ENCODE results near the gene HS3ST2.

HS3ST2 gene

GRCh38 chr16:22847690-22848089 lies 33.7 kb downstream of the HS3ST2 start:
- H3K23ac ChIP-seq (ENCODE audit: low read depth, low read length, poor library complexity) = no peak overlapping the region
- WGBS, 2 donors (ENCODE audit: extremely low coverage in 2 of 2, insufficient read length in 2 of 2, insufficient replicate concordance in 1 of 2) = 100% methylated on average over 1 of the region's 2 CpGs; no CpG with 5 or more reads in 1 of the 2 donors

DNA sequence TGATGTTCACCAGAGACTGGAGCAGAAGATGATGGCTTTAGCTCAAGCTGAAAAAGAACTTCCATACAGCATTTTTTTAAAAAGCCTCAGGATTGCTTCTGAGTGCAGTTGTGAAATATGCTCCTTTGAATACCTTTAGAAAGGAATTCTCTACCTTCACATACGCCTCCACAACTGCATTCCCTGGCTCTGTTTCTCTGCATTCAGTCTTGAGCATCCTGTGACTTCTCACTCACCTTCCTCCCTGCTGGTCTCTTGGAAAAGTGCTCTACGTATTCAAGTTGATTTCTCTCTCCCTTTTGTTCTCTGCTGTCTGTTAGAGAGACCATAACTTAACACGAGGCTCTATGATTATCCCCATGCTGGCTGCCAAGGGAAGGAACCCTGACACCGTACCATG lies 34.5 kb downstream of the HS3ST2 start:
- Histone ChIP-seq H3K14ac (ENCODE audit: low read length) (no peak overlapping the region), H3K27me3 (ENCODE audit: control insufficient read depth in 3 of 3, insufficient read depth in 3 of 3, low read depth in 1 of 3, low read length in 3 of 3) (no peaks in the 10 kb centered on the region), H3K9ac (ENCODE audit: low read depth, low read length, poor library complexity) (no peak overlapping the region), H3K4me1 (ENCODE audit: control insufficient read depth in 2 of 2, insufficient read depth in 1 of 2, low read depth in 1 of 2, low read length in 2 of 2) (no peaks in the 10 kb centered on the region), H3K4me3 (ENCODE audit: low read length in 2 of 2) (no peak overlapping the region), H2AFZ (ENCODE audit: low read length) (no peak overlapping the region), H3K36me3 (replicated peaks in 1 of 2; ENCODE audit: control insufficient read depth in 2 of 2, insufficient read depth in 2 of 2, low read length in 2 of 2) (no peaks in the 10 kb centered on the region), H2BK5ac (ENCODE audit: low read length) (no peak overlapping the region), H4K91ac (ENCODE audit: low read depth, low read length, poor library complexity) (no peak overlapping the region), H2AK5ac (ENCODE audit: low read depth, low read length) (no peak overlapping the region), H2BK120ac (ENCODE audit: low read depth, low read length) (no peak overlapping the region), H4K8ac (ENCODE audit: low read depth, low read length) (no peak overlapping the region), H3K18ac (ENCODE audit: low read length) (no peak overlapping the region), H3K9me3 (replicated peaks in 1 of 2; ENCODE audit: control insufficient read depth in 2 of 2, insufficient read depth in 1 of 2, low read depth in 1 of 2, low read length in 2 of 2) (no peaks in the 10 kb centered on the region), H2BK15ac (ENCODE audit: low read length) (no peak overlapping the region), H3K79me1 (ENCODE audit: low read depth, low read length) (no peaks in the 10 kb centered on the region), H3K23ac (ENCODE audit: low read depth, low read length, poor library complexity) (no peak overlapping the region), H3K27ac (replicated peaks; ENCODE audit: low read length) (no peak overlapping the region), H2BK12ac (ENCODE audit: low read length) (no peak overlapping the region), H3K4ac (ENCODE audit: low read length) (no peak overlapping the region), H3K4me2 (ENCODE audit: insufficient read depth, low read length, poor library complexity, severe bottlenecking) (no peak overlapping the region)
- whole genome bisulfite sequencing, 2 donors (ENCODE audit: extremely low coverage in 2 of 2, insufficient read length in 2 of 2, insufficient replicate concordance in 1 of 2) = no CpG with 5 or more reads among the region's 4 CpGs
- DNase-seq (ENCODE audit: low spot score) = no peak

More at GRCh38 chr16:22847690-22848089, 33.7 kb downstream of the HS3ST2 start:
- no peak overlapping the region for H3K14ac ChIP-seq (ENCODE audit: low read length)
- no peaks in the 10 kb centered on the region for H3K36me3 ChIP-seq (replicated peaks in 1 of 2; ENCODE audit: control insufficient read depth in 2 of 2, insufficient read depth in 2 of 2, low read length in 2 of 2)
- H3K4me2 ChIP-seq (ENCODE audit: insufficient read depth, low read length, poor library complexity, severe bottlenecking) = no peak overlapping the region
- no peak overlapping the region for H3K9ac ChIP-seq (ENCODE audit: low read depth, low read length, poor library complexity)
- H3K4me1 ChIP-seq (ENCODE audit: control insufficient read depth in 2 of 2, insufficient read depth in 1 of 2, low read depth in 1 of 2, low read length in 2 of 2) = no peaks in the 10 kb centered on the region
- no peak overlapping the region for H4K8ac ChIP-seq (ENCODE audit: low read depth, low read length)
- H2BK12ac ChIP-seq (ENCODE audit: low read length) = no peak overlapping the region
- no peak overlapping the region for H2BK5ac ChIP-seq (ENCODE audit: low read length)
- H2BK15ac ChIP-seq (ENCODE audit: low read length) = no peak overlapping the region
- H3K9me3 ChIP-seq (replicated peaks in 1 of 2; ENCODE audit: control insufficient read depth in 2 of 2, insufficient read depth in 1 of 2, low read depth in 1 of 2, low read length in 2 of 2) = no peaks in the 10 kb centered on the region
- no peak overlapping the region for H3K18ac ChIP-seq (ENCODE audit: low read length)
- no peak for DNase-seq (ENCODE audit: low spot score)
- H3K27me3 ChIP-seq (ENCODE audit: control insufficient read depth in 3 of 3, insufficient read depth in 3 of 3, low read depth in 1 of 3, low read length in 3 of 3) = no peaks in the 10 kb centered on the region
- H3K27ac ChIP-seq (replicated peaks; ENCODE audit: low read length) = no peak overlapping the region
- no peak overlapping the region for H2AK5ac ChIP-seq (ENCODE audit: low read depth, low read length)
- no peak overlapping the region for H2BK120ac ChIP-seq (ENCODE audit: low read depth, low read length)
- H3K4me3 ChIP-seq (ENCODE audit: low read length in 2 of 2) = no peak overlapping the region
- no peaks in the 10 kb centered on the region for H3K79me1 ChIP-seq (ENCODE audit: low read depth, low read length)
- H4K91ac ChIP-seq (ENCODE audit: low read depth, low read length, poor library complexity) = no peak overlapping the region
- H2AFZ ChIP-seq (ENCODE audit: low read length) = no peak overlapping the region
- no peak overlapping the region for H3K4ac ChIP-seq (ENCODE audit: low read length)

DNA sequence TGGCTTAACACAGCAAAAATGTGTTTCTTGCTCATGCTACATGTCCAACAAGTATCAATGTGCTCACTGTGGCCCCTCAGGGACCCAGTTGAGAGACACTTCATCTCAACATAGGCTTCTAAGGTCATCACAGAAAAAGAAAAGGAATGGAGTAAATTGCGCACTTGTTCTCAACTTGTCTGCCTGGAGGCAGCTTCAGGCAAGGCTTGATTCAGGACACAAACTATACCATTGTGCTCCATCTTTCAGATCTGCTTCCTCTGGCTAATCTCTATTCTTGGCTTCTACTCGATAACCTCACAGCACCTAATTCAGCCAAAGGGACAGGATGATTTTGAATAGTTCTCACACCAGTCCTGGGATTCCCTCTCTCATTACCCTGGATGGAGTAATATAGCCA lies 35.6 kb downstream of the HS3ST2 start:
- Histone ChIP-seq H3K4me3 (ENCODE audit: low read length in 2 of 2) (no peak overlapping the region), H3K4me2 (ENCODE audit: insufficient read depth, low read length, poor library complexity, severe bottlenecking) (no peak overlapping the region), H2BK15ac (ENCODE audit: low read length) (no peak overlapping the region), H3K14ac (ENCODE audit: low read length) (no peak overlapping the region), H2AK5ac (ENCODE audit: low read depth, low read length) (no peak overlapping the region), H3K9ac (ENCODE audit: low read depth, low read length, poor library complexity) (no peak overlapping the region), H3K27ac (replicated peaks; ENCODE audit: low read length) (no peak overlapping the region), H4K91ac (ENCODE audit: low read depth, low read length, poor library complexity) (no peak overlapping the region), H4K8ac (ENCODE audit: low read depth, low read length) (no peak overlapping the region), H3K9me3 (replicated peaks in 1 of 2; ENCODE audit: control insufficient read depth in 2 of 2, insufficient read depth in 1 of 2, low read depth in 1 of 2, low read length in 2 of 2) (no peaks in the 10 kb centered on the region), H2BK12ac (ENCODE audit: low read length) (no peak overlapping the region), H3K4me1 (ENCODE audit: control insufficient read depth in 2 of 2, insufficient read depth in 1 of 2, low read depth in 1 of 2, low read length in 2 of 2) (no peaks in the 10 kb centered on the region), H2AFZ (ENCODE audit: low read length) (no peak overlapping the region), H3K36me3 (replicated peaks in 1 of 2; ENCODE audit: control insufficient read depth in 2 of 2, insufficient read depth in 2 of 2, low read length in 2 of 2) (no peaks in the 10 kb centered on the region), H2BK5ac (ENCODE audit: low read length) (no peak overlapping the region), H3K18ac (ENCODE audit: low read length) (no peak overlapping the region), H3K79me1 (ENCODE audit: low read depth, low read length) (no peaks in the 10 kb centered on the region), H2BK120ac (ENCODE audit: low read depth, low read length) (no peak overlapping the region), H3K4ac (ENCODE audit: low read length) (no peak overlapping the region), H3K23ac (ENCODE audit: low read depth, low read length, poor library complexity) (no peak overlapping the region), H3K27me3 (ENCODE audit: control insufficient read depth in 3 of 3, insufficient read depth in 3 of 3, low read depth in 1 of 3, low read length in 3 of 3) (no peaks in the 10 kb centered on the region)
- no peak for DNase-seq (ENCODE audit: low spot score)
- WGBS, 2 donors (ENCODE audit: extremely low coverage in 2 of 2, insufficient read length in 2 of 2, insufficient replicate concordance in 1 of 2) = no CpG with 5 or more reads among the region's 2 CpGs

DNA sequence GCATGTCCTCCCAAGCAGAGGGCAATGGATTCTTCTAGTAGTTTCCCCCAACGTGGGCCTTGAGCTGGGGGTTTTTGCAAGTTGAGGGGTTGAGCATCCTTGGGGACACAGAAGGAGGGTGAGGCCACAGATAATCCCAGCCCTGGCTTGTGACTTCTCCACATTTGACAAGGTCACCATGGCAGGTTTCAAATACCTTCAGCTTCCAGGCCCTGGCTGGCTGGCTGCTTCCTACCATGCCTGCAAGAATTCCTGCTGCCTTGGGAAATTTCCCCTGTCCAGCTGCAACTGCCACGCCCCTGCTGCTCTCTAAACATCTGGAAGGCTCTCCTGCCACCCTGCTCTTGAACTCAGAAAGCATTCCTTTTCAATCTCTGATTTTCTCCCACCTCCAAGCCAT lies 41.3 kb downstream of the HS3ST2 start:
- Histone ChIP-seq H2AK5ac (ENCODE audit: low read depth, low read length) (no peak overlapping the region), H2BK12ac (ENCODE audit: low read length) (no peak overlapping the region), H2BK5ac (ENCODE audit: low read length) (no peak overlapping the region), H3K9me3 (replicated peaks in 1 of 2; ENCODE audit: control insufficient read depth in 2 of 2, insufficient read depth in 1 of 2, low read depth in 1 of 2, low read length in 2 of 2) (no peaks in the 10 kb centered on the region), H3K14ac (ENCODE audit: low read length) (no peak overlapping the region), H3K9ac (ENCODE audit: low read depth, low read length, poor library complexity) (no peak overlapping the region), H2BK15ac (ENCODE audit: low read length) (no peak overlapping the region), H2AFZ (ENCODE audit: low read length) (no peak overlapping the region), H3K36me3 (replicated peaks in 1 of 2; ENCODE audit: control insufficient read depth in 2 of 2, insufficient read depth in 2 of 2, low read length in 2 of 2) (no peaks in the 10 kb centered on the region), H3K79me1 (ENCODE audit: low read depth, low read length) (no peaks in the 10 kb centered on the region), H3K4me3 (ENCODE audit: low read length in 2 of 2) (no peak overlapping the region), H3K4me2 (ENCODE audit: insufficient read depth, low read length, poor library complexity, severe bottlenecking) (no peak overlapping the region), H2BK120ac (ENCODE audit: low read depth, low read length) (no peak overlapping the region), H3K23ac (ENCODE audit: low read depth, low read length, poor library complexity) (no peak overlapping the region), H4K8ac (ENCODE audit: low read depth, low read length) (no peak overlapping the region), H3K18ac (ENCODE audit: low read length) (no peak overlapping the region), H3K27ac (replicated peaks; ENCODE audit: low read length) (no peak overlapping the region), H3K4ac (ENCODE audit: low read length) (no peak overlapping the region), H4K91ac (ENCODE audit: low read depth, low read length, poor library complexity) (no peak overlapping the region), H3K27me3 (ENCODE audit: control insufficient read depth in 3 of 3, insufficient read depth in 3 of 3, low read depth in 1 of 3, low read length in 3 of 3) (no peaks in the 10 kb centered on the region), H3K4me1 (ENCODE audit: control insufficient read depth in 2 of 2, insufficient read depth in 1 of 2, low read depth in 1 of 2, low read length in 2 of 2) (no peaks in the 10 kb centered on the region)
- DNase-seq (ENCODE audit: low spot score) = no peak
- no CpG with 5 or more reads among the region's 2 CpGs for whole genome bisulfite sequencing, 2 donors (ENCODE audit: extremely low coverage in 2 of 2, insufficient read length in 2 of 2, insufficient replicate concordance in 1 of 2)

Data from neuronal stem cell (in vitro differentiated cells).